Measurements from ENCODE around the gene MTREX. TPM values are rescaled to one million over a fixed set of nuclear protein-coding genes. Genes with fewer than 3 reads are reported as not detected.
"Not testable (repeated sequence)": the region's sequence is repeated elsewhere in the genome, so short reads cannot be mapped to it uniquely, and the experiment has no call there.

The MTREX gene
- total and polyA plus RNA-seq, 3 donors from 2014 or later: 33.7 to 126 (median 108) TPM

GRCh38 chr5:55308254-55308836, 556 bp downstream of the MTREX start:
- Histone ChIP-seq H3K27ac (peak overlapping the region; percentile 96 to 98), H3K36me3 (ENCODE audit: low read depth, missing control alignments) (no peaks in the 10 kb centered on the region), H3K9me3 (no peaks in the 10 kb centered on the region), H3K27me3 (no peaks in the 10 kb centered on the region), H3K4me1 (peaks cover 26% of the 10 kb centered on the region), H3K4me3 (peak overlapping the region; percentile 91 to 96)
- intact Hi-C loops (cut with DNase I; ENCODE audit: low total_unique reads): no loop called here
- no peak for TF ChIP-seq CTCF (IDR thresholded peaks at IDR 0.05)
- no peak for TF ChIP-seq POLR2A (IDR thresholded peaks at IDR 0.05)
- 0% methylated on average over 13 of the region's 13 CpGs for WGBS, 2 donors
- peak; percentile 25 for DNase-seq

- H3K27me3 ChIP-seq: no peaks in the 10 kb centered on the region
- H3K27ac ChIP-seq: peak overlapping the region in 1 of 2 donors; percentile 51
- H3K4me1 ChIP-seq: peaks cover 23% of the 10 kb centered on the region
- no peak overlapping the region for H3K4me3 ChIP-seq
- intact Hi-C loops (cut with DNase I; ENCODE audit: low total_unique reads): no loop called here
- 37 to 39% methylated on average over 5 of the region's 5 CpGs for WGBS, 2 donors
- DNase-seq: no peak
- no peaks in the 10 kb centered on the region for H3K9me3 ChIP-seq
- TF ChIP-seq CTCF (IDR thresholded peaks at IDR 0.05) (no peak), POLR2A (IDR thresholded peaks at IDR 0.05) (no peak)
- no peaks in the 10 kb centered on the region for H3K36me3 ChIP-seq (ENCODE audit: low read depth, missing control alignments)
Measured at GRCh38 chr5:55313870-55314617, 6.3 kb downstream of the MTREX start.

- peaks cover 14% of the 10 kb centered on the region for H3K4me1 ChIP-seq
- no peaks in the 10 kb centered on the region for H3K9me3 ChIP-seq
- H3K27me3 ChIP-seq: no peaks in the 10 kb centered on the region
- DNase-seq: no peak
- no peak for TF ChIP-seq POLR2A (IDR thresholded peaks at IDR 0.05)
- no peak for TF ChIP-seq CTCF (IDR thresholded peaks at IDR 0.05)
- H3K27ac ChIP-seq: no peak overlapping the region
- intact Hi-C loops (cut with DNase I; ENCODE audit: low total_unique reads): no loop called here
- H3K36me3 ChIP-seq (ENCODE audit: low read depth, missing control alignments): no peaks in the 10 kb centered on the region
- 92 to 100% methylated on average over 2 of the region's 2 CpGs for WGBS, 2 donors
- no peak overlapping the region for H3K4me3 ChIP-seq
Measured at GRCh38 chr5:55316289-55316688, 8.5 kb downstream of the MTREX start.

GRCh38 chr5:55316837-55317236, 9.0 kb downstream of the MTREX start:
- TF ChIP-seq CTCF (IDR thresholded peaks at IDR 0.05): no peak
- TF ChIP-seq POLR2A (IDR thresholded peaks at IDR 0.05): no peak
- H3K27ac ChIP-seq: no peak overlapping the region
- H3K4me1 ChIP-seq: peaks cover 14% of the 10 kb centered on the region
- H3K9me3 ChIP-seq: no peaks in the 10 kb centered on the region
- intact Hi-C loops (cut with DNase I; ENCODE audit: low total_unique reads): no loop called here
- H3K4me3 ChIP-seq: no peak overlapping the region
- DNase-seq: no peak
- H3K36me3 ChIP-seq (ENCODE audit: low read depth, missing control alignments): no peaks in the 10 kb centered on the region
- H3K27me3 ChIP-seq: no peaks in the 10 kb centered on the region

- DNase-seq; H3K4me3 ChIP-seq; H3K9me3 ChIP-seq; intact Hi-C loops (cut with DNase I; ENCODE audit: low total_unique reads); H3K27me3 ChIP-seq; H3K36me3 ChIP-seq (ENCODE audit: low read depth, missing control alignments); H3K27ac ChIP-seq: not testable (repeated sequence)
- 95 to 96% methylated on average over 4 of the region's 4 CpGs for WGBS, 2 donors
- H3K4me1 ChIP-seq: peaks cover 14% of the 10 kb centered on the region
Measured at GRCh38 chr5:55318237-55318636, 10.4 kb downstream of the MTREX start.

All from testis (tissue), 3 donors.